RCC 7860 (cell line): ENCODE measurements around the gene NEBL.
"Not testable (repeated sequence)": the region's sequence is repeated elsewhere in the genome, so short reads cannot be mapped to it uniquely, and the experiment has no call there.

Experiments used
- DNase-seq: peaks from one replicate; pipeline ENCODE4 v3.0.0-alpha.2; 2015; ENCODE audit warnings: low spot score
- FAIRE-seq: peaks from 2 replicates; lab custom pipeline; 2012; peaks lifted over from hg19 to GRCh38; lab: Jason Lieb, UNC

NEBL gene, protein sequence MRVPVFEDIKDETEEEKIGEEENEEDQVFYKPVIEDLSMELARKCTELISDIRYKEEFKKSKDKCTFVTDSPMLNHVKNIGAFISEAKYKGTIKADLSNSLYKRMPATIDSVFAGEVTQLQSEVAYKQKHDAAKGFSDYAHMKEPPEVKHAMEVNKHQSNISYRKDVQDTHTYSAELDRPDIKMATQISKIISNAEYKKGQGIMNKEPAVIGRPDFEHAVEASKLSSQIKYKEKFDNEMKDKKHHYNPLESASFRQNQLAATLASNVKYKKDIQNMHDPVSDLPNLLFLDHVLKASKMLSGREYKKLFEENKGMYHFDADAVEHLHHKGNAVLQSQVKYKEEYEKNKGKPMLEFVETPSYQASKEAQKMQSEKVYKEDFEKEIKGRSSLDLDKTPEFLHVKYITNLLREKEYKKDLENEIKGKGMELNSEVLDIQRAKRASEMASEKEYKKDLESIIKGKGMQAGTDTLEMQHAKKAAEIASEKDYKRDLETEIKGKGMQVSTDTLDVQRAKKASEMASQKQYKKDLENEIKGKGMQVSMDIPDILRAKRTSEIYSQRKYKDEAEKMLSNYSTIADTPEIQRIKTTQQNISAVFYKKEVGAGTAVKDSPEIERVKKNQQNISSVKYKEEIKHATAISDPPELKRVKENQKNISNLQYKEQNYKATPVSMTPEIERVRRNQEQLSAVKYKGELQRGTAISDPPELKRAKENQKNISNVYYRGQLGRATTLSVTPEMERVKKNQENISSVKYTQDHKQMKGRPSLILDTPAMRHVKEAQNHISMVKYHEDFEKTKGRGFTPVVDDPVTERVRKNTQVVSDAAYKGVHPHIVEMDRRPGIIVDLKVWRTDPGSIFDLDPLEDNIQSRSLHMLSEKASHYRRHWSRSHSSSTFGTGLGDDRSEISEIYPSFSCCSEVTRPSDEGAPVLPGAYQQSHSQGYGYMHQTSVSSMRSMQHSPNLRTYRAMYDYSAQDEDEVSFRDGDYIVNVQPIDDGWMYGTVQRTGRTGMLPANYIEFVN

DNA sequence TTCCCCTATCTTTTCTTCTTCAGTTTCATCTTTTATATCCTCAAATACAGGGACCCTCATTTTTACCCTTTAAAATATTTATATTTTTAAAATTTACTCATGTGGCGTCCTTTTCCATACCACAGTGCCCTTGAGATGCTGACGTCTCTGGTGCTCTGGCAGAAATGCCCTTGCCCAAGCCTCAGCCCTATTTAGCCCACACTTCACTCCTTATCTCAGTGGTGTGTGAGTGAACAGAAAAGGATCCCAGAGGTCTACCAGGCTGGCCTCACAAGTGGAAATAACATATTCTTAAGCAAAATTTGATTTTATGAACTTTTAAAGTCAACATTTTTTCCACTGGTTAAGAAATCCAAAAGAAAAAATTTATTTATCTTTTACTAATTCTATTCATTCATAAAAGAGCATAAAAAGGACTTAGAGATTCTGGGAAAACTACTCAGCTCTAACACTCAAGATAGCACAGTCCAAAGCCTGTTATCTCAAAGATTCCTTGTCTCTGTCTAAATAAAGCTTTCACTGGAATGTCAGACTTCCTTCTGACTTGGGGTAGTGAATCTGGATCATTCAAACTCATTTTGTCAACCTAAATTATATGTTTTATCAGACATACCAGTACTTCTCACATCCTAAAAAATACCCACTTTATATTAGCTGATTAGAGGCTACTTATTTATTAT, at the start of gene NEBL:
Gene NEBL (minus strand): TSS at position 166 of the 680 bp plus-strand sequence. CDS start 106 bp downstream, at position 60.
- FAIRE-seq = no peak
- no peak for DNase-seq

- DNase-seq = no peak
- FAIRE-seq = no peak
Measured at GRCh38 chr10:20945546-20946332, 48.6 kb upstream of the NEBL start.

- FAIRE-seq = no peak
Measured at GRCh38 chr10:20944789-20945502, 47.8 kb upstream of the NEBL start.

DNA sequence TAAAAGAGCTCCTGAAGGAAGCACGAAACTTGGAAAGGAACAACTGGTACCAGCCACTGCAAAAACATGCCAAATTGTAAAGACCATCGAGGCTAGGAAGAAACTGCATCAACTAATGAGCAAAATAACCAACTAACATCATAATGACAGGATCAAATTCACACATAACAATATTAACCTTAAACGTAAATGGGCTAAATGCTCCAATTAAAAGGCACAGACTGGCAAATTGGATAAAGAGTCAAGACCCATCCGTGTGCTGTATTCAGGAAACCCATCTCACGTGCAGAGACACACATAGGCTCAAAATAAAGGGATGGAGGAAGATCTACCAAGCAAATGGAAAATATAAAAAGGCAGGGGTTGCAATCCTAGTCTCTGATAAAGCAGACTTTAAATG, 42.3 kb upstream of the NEBL start:
- DNase-seq, FAIRE-seq: not testable (repeated sequence)

More at GRCh38 chr10:20944789-20945502, 47.8 kb upstream of the NEBL start:
- DNase-seq = no peak

DNA sequence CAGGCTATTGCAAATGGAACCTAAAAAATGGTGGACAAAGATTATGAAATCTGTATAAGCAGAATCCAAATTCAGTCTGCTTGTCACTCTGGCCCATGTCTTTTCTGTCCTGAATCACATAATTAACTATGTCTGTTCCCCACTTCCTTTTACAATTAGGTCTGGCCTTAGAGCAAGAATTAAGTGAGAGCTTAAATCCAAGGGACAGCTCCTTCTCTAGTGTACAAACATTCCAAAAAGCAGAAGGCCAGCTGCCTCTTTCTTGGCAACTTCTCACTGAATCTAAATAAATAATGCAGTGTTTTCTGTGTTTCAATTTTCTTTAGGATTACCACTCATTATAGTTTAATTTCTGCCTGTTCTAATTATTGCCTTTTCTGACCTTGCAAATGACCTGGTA, 39.3 kb upstream of the NEBL start:
- DNase-seq (no peak), FAIRE-seq (no peak)

DNA sequence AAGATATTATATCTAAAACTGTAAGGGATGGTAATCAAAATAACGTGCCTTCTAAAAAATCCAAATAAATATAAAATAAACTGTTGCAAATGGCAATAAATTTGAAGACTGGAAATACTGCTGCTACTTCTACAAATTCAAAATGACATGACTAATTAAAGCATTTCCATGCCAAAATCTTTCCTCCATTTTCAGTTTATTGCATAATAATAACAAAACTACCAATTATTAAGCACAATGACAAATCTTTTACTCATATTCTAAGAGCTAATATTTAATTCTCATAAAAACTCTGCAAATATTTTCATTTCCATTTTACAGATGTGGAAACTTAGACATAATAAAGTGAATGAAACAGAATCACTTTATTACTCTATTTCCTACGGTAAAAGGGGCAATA, 38.8 kb upstream of the NEBL start:
- DNase-seq (no peak), FAIRE-seq (no peak)

- FAIRE-seq = no peak
Measured at GRCh38 chr10:20935301-20935700, 38.2 kb upstream of the NEBL start.

DNA sequence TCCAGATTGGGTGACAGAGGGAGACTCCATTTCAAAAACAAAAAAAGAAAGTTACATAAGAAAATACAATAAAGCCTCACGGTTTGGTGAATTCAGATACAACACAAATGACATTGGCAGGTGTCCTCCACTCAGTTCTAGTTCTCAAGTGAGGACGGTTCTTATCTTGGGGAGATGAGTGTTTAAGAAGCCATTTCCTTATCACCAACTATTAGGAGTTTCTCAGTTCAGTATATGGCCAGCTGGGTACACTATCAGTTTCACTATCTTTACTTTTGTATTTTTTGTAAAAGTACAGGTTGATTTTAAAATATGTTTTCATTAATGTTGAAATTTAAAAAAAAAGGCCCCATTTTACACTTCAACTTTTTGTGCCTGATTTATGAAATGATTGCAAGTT, 36.6 kb upstream of the NEBL start:
- no peak for DNase-seq
- FAIRE-seq = no peak

More at GRCh38 chr10:20935301-20935700, 38.2 kb upstream of the NEBL start:
- no peak for DNase-seq

GRCh38 chr10:20932606-20933126, 35.6 kb upstream of the NEBL start:
- FAIRE-seq = no peak

GRCh38 chr10:20931156-20931795, 34.2 kb upstream of the NEBL start:
- no peak for DNase-seq
- FAIRE-seq = no peak

More at GRCh38 chr10:20932606-20933126, 35.6 kb upstream of the NEBL start:
- DNase-seq = no peak

DNA sequence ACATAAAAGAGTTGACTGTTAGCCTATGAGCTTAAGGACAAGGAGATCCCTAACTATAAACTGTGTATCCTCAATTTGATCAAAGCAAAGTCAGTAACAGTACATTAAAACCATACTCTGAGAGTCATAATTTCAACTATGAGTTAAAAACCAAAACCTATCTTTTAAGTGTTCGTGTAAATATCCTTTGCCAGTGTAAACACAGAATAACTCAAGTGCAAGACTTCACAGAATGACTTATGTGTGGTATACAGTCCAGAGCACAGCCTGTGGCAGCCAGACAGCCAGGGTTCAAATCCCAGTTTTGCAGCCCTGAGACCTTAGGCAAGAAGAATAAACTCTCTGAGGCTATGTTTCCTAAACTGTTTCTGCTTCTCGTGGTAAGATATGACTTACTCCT, 30.3 kb upstream of the NEBL start:
- no peak for FAIRE-seq
- no peak for DNase-seq

GRCh38 chr10:20922451-20922850, 25.3 kb upstream of the NEBL start:
- no peak for DNase-seq
- FAIRE-seq = no peak

DNA sequence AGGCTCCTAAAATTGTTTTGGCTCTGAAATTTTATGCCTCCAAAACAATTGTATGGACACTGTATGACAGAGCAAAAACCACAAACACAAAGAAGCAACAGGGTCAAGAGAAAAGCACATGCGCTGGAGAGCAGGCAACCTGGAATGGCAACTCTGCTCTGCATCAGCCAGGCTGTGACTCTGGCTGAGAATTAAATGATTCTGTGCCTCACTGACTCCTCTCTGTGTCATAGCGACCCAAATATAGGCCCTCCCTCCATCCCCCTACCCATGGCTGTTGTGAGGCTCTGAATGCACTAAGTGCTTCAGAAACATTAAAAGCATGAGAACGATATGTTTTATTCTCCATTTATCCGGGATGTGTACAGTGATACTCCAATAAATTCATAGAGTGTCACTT, 24.9 kb upstream of the NEBL start:
- DNase-seq (no peak), FAIRE-seq (no peak)

GRCh38 chr10:20920061-20920460, 22.9 kb upstream of the NEBL start:
- no peak for DNase-seq
- no peak for FAIRE-seq

- no peak for FAIRE-seq
- DNase-seq = no peak
Measured at GRCh38 chr10:20919481-20919880, 22.4 kb upstream of the NEBL start.

DNA sequence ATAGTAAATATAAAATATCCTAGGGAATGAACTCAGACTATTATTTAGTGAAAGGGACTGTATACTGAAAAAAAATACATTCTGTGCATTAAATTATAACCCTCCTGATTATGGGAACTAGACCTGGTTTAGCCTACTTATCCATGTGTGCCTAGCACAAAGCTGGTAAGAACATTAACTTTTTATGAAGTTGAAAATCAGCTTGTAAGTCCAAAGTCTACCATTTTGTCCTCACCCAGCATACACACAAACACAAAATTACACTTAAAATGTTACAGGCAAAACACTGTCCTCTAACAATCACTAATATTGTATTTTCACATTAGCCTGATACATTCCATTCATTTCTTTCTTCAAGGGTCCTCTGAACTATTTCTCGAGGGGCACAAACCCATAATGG, 19.9 kb upstream of the NEBL start:
- DNase-seq = no peak
- FAIRE-seq = no peak

DNA sequence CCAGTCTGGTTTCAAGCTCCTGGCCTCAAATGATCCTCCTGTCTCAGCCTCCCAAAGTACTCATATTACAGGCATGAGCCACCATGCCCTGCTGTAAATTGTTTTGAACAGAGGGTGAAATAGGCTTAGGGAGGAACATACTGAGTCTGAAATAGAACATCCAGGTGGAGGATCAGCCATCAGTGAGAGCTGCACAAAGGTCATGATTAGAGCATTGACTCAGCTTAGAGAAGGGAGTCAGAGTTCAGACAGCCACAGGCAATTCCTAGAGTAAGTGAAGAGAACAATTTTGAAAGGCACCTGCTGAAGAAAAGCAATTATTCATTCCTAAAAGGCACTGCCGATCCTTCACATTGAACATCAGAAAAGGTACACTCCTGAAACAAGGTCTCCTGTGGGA, 15.9 kb upstream of the NEBL start:
- no peak for FAIRE-seq
- no peak for DNase-seq

- no peak for DNase-seq
Measured at GRCh38 chr10:20911626-20912025, 14.5 kb upstream of the NEBL start.

GRCh38 chr10:20909801-20910200, 12.7 kb upstream of the NEBL start:
- DNase-seq (no peak), FAIRE-seq (no peak)

More at GRCh38 chr10:20911626-20912025, 14.5 kb upstream of the NEBL start:
- no peak for FAIRE-seq
